Mucosa of stomach (tissue), 1 donor: ENCODE measurements around the gene MAP3K6.

Source experiments
- H3K27me3 ChIP-seq: one replicate; pipeline ENCODE4 v1.7.0; 2013; ENCODE audit warnings: mild to moderate bottlenecking, low read length; ENCODE audit not compliant: control insufficient read depth, insufficient read depth
- H3K36me3 ChIP-seq: one replicate; pipeline ENCODE4 v1.7.0; 2013; ENCODE audit warnings: low read length; ENCODE audit not compliant: control insufficient read depth, insufficient read depth
- H3K4me1 ChIP-seq: one replicate; pipeline ENCODE4 v1.7.0; 2013; ENCODE audit warnings: mild to moderate bottlenecking, low read length; ENCODE audit not compliant: control insufficient read depth, insufficient read depth
- H3K4me3 ChIP-seq: one replicate; pipeline ENCODE4 v1.7.0; 2013; ENCODE audit warnings: low read length
- H3K9ac ChIP-seq: one replicate; pipeline ENCODE4 v1.7.0; 2013; ENCODE audit warnings: mild to moderate bottlenecking, low read length, moderate library complexity
- H3K9me3 ChIP-seq: one replicate; pipeline ENCODE4 v1.7.0; 2013; ENCODE audit warnings: mild to moderate bottlenecking, low read length, moderate library complexity; ENCODE audit not compliant: control insufficient read depth
- donor health status: Pancreatic carcinoma.

Gene MAP3K6

GRCh38 chr1:27306892-27307761 is 59.6 kb downstream of the MAP3K6 start:
- Histone ChIP-seq H3K36me3 (no peaks in the 10 kb centered on the region), H3K4me3 (no peak overlapping the region), H3K9me3 (no peaks in the 10 kb centered on the region), H3K27me3 (no peaks in the 10 kb centered on the region), H3K4me1 (peaks cover 8% of the 10 kb centered on the region), H3K9ac (no peak overlapping the region)

GRCh38 chr1:27306071-27306470 is 60.7 kb downstream of the MAP3K6 start:
- H3K36me3 ChIP-seq, result no peaks in the 10 kb centered on the region

More at GRCh38 chr1:27306071-27306470, 60.7 kb downstream of the MAP3K6 start:
- Histone ChIP-seq H3K27me3 (no peaks in the 10 kb centered on the region), H3K9ac (no peak overlapping the region), H3K4me3 (no peak overlapping the region), H3K4me1 (peaks cover 8% of the 10 kb centered on the region), H3K9me3 (no peaks in the 10 kb centered on the region)
